OCI-LY3 (cell line): ENCODE data around the gene SPACA7.

Source experiments
- EZH2phosphoT487 ChIP-seq: fragments of 200-600 bp; shearing (Covaris generic); IDR thresholded peaks from 2 replicates; pipeline ENCODE4 v1.6.1; 2018; ENCODE audit warnings: antibody characterized with exemption, mixed run types, low read depth
- TF ChIP-seq, protein P1 (sequence below): fragments of 200-600, 300-600 bp; sonication (generic); IDR thresholded peaks from 2 replicates; pipeline ENCODE4 v1.5.1; 2014; ENCODE audit warnings: antibody characterized with exemption, low read length, low read depth

DNA sequence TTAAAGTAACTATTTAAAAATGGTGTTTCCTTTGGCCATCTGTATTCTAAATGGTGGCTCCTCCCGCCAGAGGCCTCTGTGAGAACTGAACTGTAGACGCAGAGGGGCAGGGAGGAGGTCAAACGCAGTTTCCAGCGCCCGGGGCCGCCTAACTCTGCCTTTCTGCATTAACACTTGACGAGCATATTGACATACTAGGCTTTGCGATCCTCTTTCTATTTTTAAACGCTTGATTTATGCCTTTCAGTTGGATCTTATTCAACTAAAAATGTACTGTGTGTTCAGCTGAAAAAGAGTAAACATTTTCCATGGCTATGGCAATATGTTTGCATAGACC, 74.7 kb downstream of the SPACA7 start:
- TF ChIP-seq, protein P1, sequence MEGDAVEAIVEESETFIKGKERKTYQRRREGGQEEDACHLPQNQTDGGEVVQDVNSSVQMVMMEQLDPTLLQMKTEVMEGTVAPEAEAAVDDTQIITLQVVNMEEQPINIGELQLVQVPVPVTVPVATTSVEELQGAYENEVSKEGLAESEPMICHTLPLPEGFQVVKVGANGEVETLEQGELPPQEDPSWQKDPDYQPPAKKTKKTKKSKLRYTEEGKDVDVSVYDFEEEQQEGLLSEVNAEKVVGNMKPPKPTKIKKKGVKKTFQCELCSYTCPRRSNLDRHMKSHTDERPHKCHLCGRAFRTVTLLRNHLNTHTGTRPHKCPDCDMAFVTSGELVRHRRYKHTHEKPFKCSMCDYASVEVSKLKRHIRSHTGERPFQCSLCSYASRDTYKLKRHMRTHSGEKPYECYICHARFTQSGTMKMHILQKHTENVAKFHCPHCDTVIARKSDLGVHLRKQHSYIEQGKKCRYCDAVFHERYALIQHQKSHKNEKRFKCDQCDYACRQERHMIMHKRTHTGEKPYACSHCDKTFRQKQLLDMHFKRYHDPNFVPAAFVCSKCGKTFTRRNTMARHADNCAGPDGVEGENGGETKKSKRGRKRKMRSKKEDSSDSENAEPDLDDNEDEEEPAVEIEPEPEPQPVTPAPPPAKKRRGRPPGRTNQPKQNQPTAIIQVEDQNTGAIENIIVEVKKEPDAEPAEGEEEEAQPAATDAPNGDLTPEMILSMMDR, result no peak
- no peak for TF ChIP-seq EZH2phosphoT487
